ENCODE measurements around the gene RABL3. TPM values are rescaled to one million over a fixed set of nuclear protein-coding genes. Genes with fewer than 3 reads are reported as not detected.

Gene RABL3
- total RNA-seq, 3 donors from 2014 or later = 20.6 to 35.4 (median 22.3) TPM

- no peak overlapping the region for H3K27ac ChIP-seq
- TF ChIP-seq POLR2A (IDR thresholded peaks at IDR 0.05) = no peak
- TF ChIP-seq POLR2AphosphoS5 (IDR thresholded peaks at IDR 0.05) = no peak
- TF ChIP-seq CTCF (IDR thresholded peaks at IDR 0.05) = no peak
- H3K4me1 ChIP-seq = no peaks in the 10 kb centered on the region
- no peak for DNase-seq (ENCODE audit: low spot score in 2 of 2)
- no peaks in the 10 kb centered on the region for H3K27me3 ChIP-seq
- no peaks in the 10 kb centered on the region for H3K36me3 ChIP-seq
- H3K4me3 ChIP-seq = no peak overlapping the region
- no peaks in the 10 kb centered on the region for H3K9me3 ChIP-seq
- intact Hi-C loops (cut with DNase I; ENCODE audit: low total_unique reads) = no loop called here
Observed at GRCh38 chr3:120767106-120767505, 24.8 kb upstream of the RABL3 start.

- no peaks in the 10 kb centered on the region for H3K9me3 ChIP-seq
- no peaks in the 10 kb centered on the region for H3K4me1 ChIP-seq
- H3K36me3 ChIP-seq = no peaks in the 10 kb centered on the region
- H3K4me3 ChIP-seq = no peak overlapping the region
- DNase-seq (ENCODE audit: low spot score in 2 of 2) = no peak
- H3K27me3 ChIP-seq = no peaks in the 10 kb centered on the region
- intact Hi-C loops (cut with DNase I; ENCODE audit: low total_unique reads) = no loop called here
- no peak overlapping the region for H3K27ac ChIP-seq
- TF ChIP-seq CTCF (IDR thresholded peaks at IDR 0.05) (no peak), POLR2A (IDR thresholded peaks at IDR 0.05) (no peak), POLR2AphosphoS5 (IDR thresholded peaks at IDR 0.05) (no peak)
Observed at GRCh38 chr3:120766576-120766975, 24.3 kb upstream of the RABL3 start.

- no peak overlapping the region for H3K27ac ChIP-seq
Observed at GRCh38 chr3:120765830-120766493, 23.6 kb upstream of the RABL3 start.

GRCh38 chr3:120764206-120764605, 21.9 kb upstream of the RABL3 start:
- H3K36me3 ChIP-seq = no peaks in the 10 kb centered on the region
- TF ChIP-seq POLR2A (IDR thresholded peaks at IDR 0.05) (no peak), CTCF (IDR thresholded peaks at IDR 0.05) (no peak), POLR2AphosphoS5 (IDR thresholded peaks at IDR 0.05) (no peak)
- no peak overlapping the region for H3K27ac ChIP-seq
- DNase-seq (ENCODE audit: low spot score in 2 of 2) = no peak
- no peaks in the 10 kb centered on the region for H3K4me1 ChIP-seq
- no peaks in the 10 kb centered on the region for H3K27me3 ChIP-seq
- intact Hi-C loops (cut with DNase I; ENCODE audit: low total_unique reads) = no loop called here
- no peaks in the 10 kb centered on the region for H3K9me3 ChIP-seq
- H3K4me3 ChIP-seq = no peak overlapping the region

More at GRCh38 chr3:120765830-120766493, 23.6 kb upstream of the RABL3 start:
- no peak overlapping the region for H3K4me3 ChIP-seq
- DNase-seq (ENCODE audit: low spot score in 2 of 2) = no peak
- no peak for TF ChIP-seq CTCF (IDR thresholded peaks at IDR 0.05)
- no peak for TF ChIP-seq POLR2A (IDR thresholded peaks at IDR 0.05)
- TF ChIP-seq POLR2AphosphoS5 (IDR thresholded peaks at IDR 0.05) = no peak
- no peaks in the 10 kb centered on the region for H3K36me3 ChIP-seq
- H3K27me3 ChIP-seq = no peaks in the 10 kb centered on the region
- no peaks in the 10 kb centered on the region for H3K9me3 ChIP-seq
- intact Hi-C loops (cut with DNase I; ENCODE audit: low total_unique reads) = no loop called here
- H3K4me1 ChIP-seq = no peaks in the 10 kb centered on the region

GRCh38 chr3:120763601-120764000, 21.3 kb upstream of the RABL3 start:
- H3K4me1 ChIP-seq = no peaks in the 10 kb centered on the region
- no peaks in the 10 kb centered on the region for H3K27me3 ChIP-seq
- no peaks in the 10 kb centered on the region for H3K36me3 ChIP-seq
- DNase-seq (ENCODE audit: low spot score in 2 of 2) = no peak
- TF ChIP-seq POLR2A (IDR thresholded peaks at IDR 0.05) = no peak
- H3K4me3 ChIP-seq = no peak overlapping the region
- intact Hi-C loops (cut with DNase I; ENCODE audit: low total_unique reads) = no loop called here
- no peaks in the 10 kb centered on the region for H3K9me3 ChIP-seq
- H3K27ac ChIP-seq = no peak overlapping the region

All from breast epithelium (tissue), 4 donors.